Panc1 (cell line): ENCODE measurements around the gene MLLT3. TPM values are rescaled to one million over a fixed set of nuclear protein-coding genes. Genes with fewer than 3 reads are reported as not detected.

ENCODE experiments used
- ATAC-seq: fragments of 200-7000 bp; cut with Tn5 transposase; 2 replicates; pipeline ENCODE4 v1.9.1; 2020; ENCODE audit warnings: mild to moderate bottlenecking, moderate library complexity
- BruUV-seq: library from RNA; stranded (reverse); fragments of 400-500 nt; replicated peaks from 2 replicates; lab custom pipeline; 2021; lab: Mats Ljungman, UMichigan
- CTCF ChIA-PET: fragments of 300-600 bp; sonication (Branson Sonifier 250); formaldehyde crosslinking; loops from one replicate; lab custom pipeline; 2022; ENCODE audit warnings: antibody characterized with exemption; lab: Charles Lee
- POLR2A ChIA-PET: fragments of 300-600 bp; sonication (Branson Sonifier 250); formaldehyde crosslinking; loops from one replicate; lab custom pipeline; 2022; ENCODE audit warnings: antibody characterized with exemption; lab: Charles Lee
- DNase-seq: peaks from one replicate; pipeline ENCODE4 v3.0.0-alpha.2; 2010; ENCODE audit warnings: low read depth, low spot score
- H3K27ac ChIP-seq: 2 replicates; pipeline ENCODE4 v1.5.1; 2011; ENCODE audit warnings: mild to moderate bottlenecking, low read length, inconsistent platforms
- H3K27me3 ChIP-seq: fragments of 200-500 bp; sonication (Bioruptor generic); 2 replicates; pipeline ENCODE4 v1.6.0; 2014; ENCODE audit warnings: low read length, inconsistent platforms; ENCODE audit not compliant: control insufficient read depth, insufficient read depth
- H3K36me3 ChIP-seq: fragments of 200-500 bp; sonication (Bioruptor generic); 2 replicates; pipeline ENCODE4 v1.5.1; 2014; ENCODE audit warnings: inconsistent platforms, mild to moderate bottlenecking, low read length, moderate library complexity; ENCODE audit not compliant: control insufficient read depth, insufficient read depth
- H3K4me1 ChIP-seq: 2 replicates; pipeline ENCODE4 v1.5.1; 2011; ENCODE audit warnings: inconsistent platforms, mild to moderate bottlenecking, low read length, moderate library complexity; ENCODE audit not compliant: control insufficient read depth, insufficient read depth
- H3K4me3 ChIP-seq, 2 experiments: 2 replicates each; pipeline ENCODE4 v1.5.1; 2011 to 2012; ENCODE audit warnings: low read depth in 2 of 2, low read length in 2 of 2, mild to moderate bottlenecking in 2 of 2, inconsistent platforms in 1 of 2, moderate library complexity in 1 of 2
- H3K9me3 ChIP-seq: fragments of 200-500 bp; sonication (Bioruptor generic); 2 replicates; pipeline ENCODE4 v1.5.1; 2014; ENCODE audit warnings: low read depth, mild to moderate bottlenecking, inconsistent platforms, low read length, moderate library complexity; ENCODE audit not compliant: control insufficient read depth, insufficient read depth
- POLR2AphosphoS5 ChIP-seq: IDR thresholded peaks from 2 replicates; pipeline ENCODE4 v1.6.1; 2012; ENCODE audit warnings: mild to moderate bottlenecking, low read depth, low read length, moderate library complexity
- SIN3A ChIP-seq: IDR thresholded peaks from 2 replicates; pipeline ENCODE4 v1.6.1; 2012; ENCODE audit warnings: low read depth, mild to moderate bottlenecking, low read length, moderate library complexity, borderline replicate concordance; ENCODE audit not compliant: insufficient read depth
- TCF7L2 ChIP-seq: IDR thresholded peaks from 2 replicates; pipeline ENCODE4 v1.6.1; 2011; ENCODE audit warnings: mild to moderate bottlenecking, low read depth, low read length, inconsistent platforms
- in situ Hi-C: cut with HindIII; loops from 2 replicates; pipeline ENCODE4 v1.10.0; 2016; ENCODE audit warnings: low sequenced_read_pairs, low pct_unique_long_range_greater_than_20kb
- intact Hi-C: fragments of 100-400 bp; cut with micrococcal nuclease; formaldehyde crosslinking; loops from one replicate; pipeline ENCODE4 v1.10.0; 2022; ENCODE audit not compliant: unreplicated experiment
- total RNA-seq: library from RNA; stranded (reverse); gene quantifications from one replicate; pipeline ENCODE4 v1.2.1, GENCODE V29; 2021; ENCODE audit not compliant: unreplicated experiment
- TF ChIP-seq, protein P1 (sequence below): fragments of 450-650 bp; IDR thresholded peaks from 2 replicates; pipeline ENCODE4 v1.5.1; 2017; ENCODE audit warnings: mild to moderate bottlenecking
- TF ChIP-seq, protein P2 (sequence below), 2 experiments: IDR thresholded peaks; 2 replicates each; pipeline ENCODE4 v1.6.1; 2011 to 2012; ENCODE audit warnings: low read depth in 2 of 2, control low read depth in 1 of 2, low read length in 1 of 2, mild to moderate bottlenecking in 1 of 2, moderate library complexity in 1 of 2; ENCODE audit not compliant: insufficient read depth in 1 of 2

The MLLT3 gene
- total RNA-seq, 1 experiment from 2014 or later = 0.49 TPM

DNA sequence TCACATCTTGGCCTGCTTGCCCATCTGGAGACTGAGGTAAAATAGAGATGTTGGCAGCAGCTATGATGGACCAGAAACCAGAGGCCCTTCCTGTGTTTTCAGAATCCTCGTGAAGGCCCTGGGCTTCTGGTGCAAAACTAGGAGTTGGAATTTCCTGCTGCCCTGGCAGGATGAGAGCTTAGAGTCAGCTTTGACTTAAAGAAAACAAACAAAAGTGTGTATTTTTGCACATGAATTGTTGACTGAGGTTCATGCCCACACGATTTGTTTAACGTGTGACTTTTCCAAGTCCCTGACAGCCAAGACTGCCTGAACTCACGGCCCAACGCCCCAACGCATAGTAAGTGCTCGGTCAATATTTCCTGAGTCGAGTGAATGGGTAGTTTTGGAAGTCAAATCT, 303.1 kb downstream of the MLLT3 start:
- BruUV-seq = no TSS peak
- ChIA-PET POLR2A (no interaction called here), CTCF (no interaction called here)
- Histone ChIP-seq H3K27ac (no peak overlapping the region), H3K27me3 (no peaks in the 10 kb centered on the region), H3K4me3 (no peak overlapping the region), H3K9me3 (no peaks in the 10 kb centered on the region), H3K36me3 (no peaks in the 10 kb centered on the region), H3K4me1 (no peaks in the 10 kb centered on the region)
- DNase-seq = no peak
- in situ Hi-C loops (no loop called here), intact Hi-C loops (no loop called here)
- no peak for TF ChIP-seq TCF7L2
- TF ChIP-seq, protein P1, sequence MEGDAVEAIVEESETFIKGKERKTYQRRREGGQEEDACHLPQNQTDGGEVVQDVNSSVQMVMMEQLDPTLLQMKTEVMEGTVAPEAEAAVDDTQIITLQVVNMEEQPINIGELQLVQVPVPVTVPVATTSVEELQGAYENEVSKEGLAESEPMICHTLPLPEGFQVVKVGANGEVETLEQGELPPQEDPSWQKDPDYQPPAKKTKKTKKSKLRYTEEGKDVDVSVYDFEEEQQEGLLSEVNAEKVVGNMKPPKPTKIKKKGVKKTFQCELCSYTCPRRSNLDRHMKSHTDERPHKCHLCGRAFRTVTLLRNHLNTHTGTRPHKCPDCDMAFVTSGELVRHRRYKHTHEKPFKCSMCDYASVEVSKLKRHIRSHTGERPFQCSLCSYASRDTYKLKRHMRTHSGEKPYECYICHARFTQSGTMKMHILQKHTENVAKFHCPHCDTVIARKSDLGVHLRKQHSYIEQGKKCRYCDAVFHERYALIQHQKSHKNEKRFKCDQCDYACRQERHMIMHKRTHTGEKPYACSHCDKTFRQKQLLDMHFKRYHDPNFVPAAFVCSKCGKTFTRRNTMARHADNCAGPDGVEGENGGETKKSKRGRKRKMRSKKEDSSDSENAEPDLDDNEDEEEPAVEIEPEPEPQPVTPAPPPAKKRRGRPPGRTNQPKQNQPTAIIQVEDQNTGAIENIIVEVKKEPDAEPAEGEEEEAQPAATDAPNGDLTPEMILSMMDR = no peak
- TF ChIP-seq POLR2AphosphoS5 = no peak
- TF ChIP-seq, protein P2, sequence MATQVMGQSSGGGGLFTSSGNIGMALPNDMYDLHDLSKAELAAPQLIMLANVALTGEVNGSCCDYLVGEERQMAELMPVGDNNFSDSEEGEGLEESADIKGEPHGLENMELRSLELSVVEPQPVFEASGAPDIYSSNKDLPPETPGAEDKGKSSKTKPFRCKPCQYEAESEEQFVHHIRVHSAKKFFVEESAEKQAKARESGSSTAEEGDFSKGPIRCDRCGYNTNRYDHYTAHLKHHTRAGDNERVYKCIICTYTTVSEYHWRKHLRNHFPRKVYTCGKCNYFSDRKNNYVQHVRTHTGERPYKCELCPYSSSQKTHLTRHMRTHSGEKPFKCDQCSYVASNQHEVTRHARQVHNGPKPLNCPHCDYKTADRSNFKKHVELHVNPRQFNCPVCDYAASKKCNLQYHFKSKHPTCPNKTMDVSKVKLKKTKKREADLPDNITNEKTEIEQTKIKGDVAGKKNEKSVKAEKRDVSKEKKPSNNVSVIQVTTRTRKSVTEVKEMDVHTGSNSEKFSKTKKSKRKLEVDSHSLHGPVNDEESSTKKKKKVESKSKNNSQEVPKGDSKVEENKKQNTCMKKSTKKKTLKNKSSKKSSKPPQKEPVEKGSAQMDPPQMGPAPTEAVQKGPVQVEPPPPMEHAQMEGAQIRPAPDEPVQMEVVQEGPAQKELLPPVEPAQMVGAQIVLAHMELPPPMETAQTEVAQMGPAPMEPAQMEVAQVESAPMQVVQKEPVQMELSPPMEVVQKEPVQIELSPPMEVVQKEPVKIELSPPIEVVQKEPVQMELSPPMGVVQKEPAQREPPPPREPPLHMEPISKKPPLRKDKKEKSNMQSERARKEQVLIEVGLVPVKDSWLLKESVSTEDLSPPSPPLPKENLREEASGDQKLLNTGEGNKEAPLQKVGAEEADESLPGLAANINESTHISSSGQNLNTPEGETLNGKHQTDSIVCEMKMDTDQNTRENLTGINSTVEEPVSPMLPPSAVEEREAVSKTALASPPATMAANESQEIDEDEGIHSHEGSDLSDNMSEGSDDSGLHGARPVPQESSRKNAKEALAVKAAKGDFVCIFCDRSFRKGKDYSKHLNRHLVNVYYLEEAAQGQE (IDR thresholded peaks at IDR 0.05; ENCODE audit: insufficient read depth in 1 of 2, low read depth in 2 of 2, low read length in 1 of 2) = no peak
- TF ChIP-seq SIN3A = no peak
- ATAC-seq = no peak

DNA sequence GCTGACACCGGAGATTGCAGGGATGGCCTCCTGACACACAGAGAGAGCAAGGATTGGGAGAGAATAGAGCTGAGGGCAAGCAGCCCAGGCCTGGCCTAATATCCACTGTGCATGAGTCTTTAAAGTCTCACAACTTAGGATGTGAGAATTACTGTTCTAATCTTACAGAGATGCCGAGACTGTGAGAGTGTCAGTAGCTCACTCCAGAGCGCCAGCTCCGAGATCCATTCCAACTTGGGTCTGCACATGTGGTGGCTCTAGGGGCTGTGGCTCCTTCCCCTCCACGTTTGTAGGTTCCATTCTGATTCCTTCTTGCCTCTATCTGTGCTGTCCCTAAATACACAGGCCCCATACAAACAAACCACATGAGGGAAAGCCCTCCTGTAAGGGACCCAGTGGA, 304.6 kb downstream of the MLLT3 start:
- Histone ChIP-seq H3K4me3 (no peak overlapping the region), H3K27me3 (no peaks in the 10 kb centered on the region), H3K4me1 (no peaks in the 10 kb centered on the region), H3K36me3 (no peaks in the 10 kb centered on the region), H3K9me3 (no peaks in the 10 kb centered on the region), H3K27ac (no peak overlapping the region)
- ChIA-PET CTCF (no interaction called here), POLR2A (no interaction called here)
- DNase-seq = no peak
- in situ Hi-C loops (no loop called here), intact Hi-C loops (no loop called here)
- no TSS peak for BruUV-seq
- ATAC-seq = no peak
- TF ChIP-seq SIN3A (no peak), TCF7L2 (no peak), POLR2AphosphoS5 (no peak)
- TF ChIP-seq, protein P2 (IDR thresholded peaks at IDR 0.05; ENCODE audit: insufficient read depth in 1 of 2, low read depth in 2 of 2, low read length in 1 of 2) = no peak
- TF ChIP-seq, protein P1 = no peak
